HEK293 (cell line): ENCODE measurements around the gene SSTR4.

Source experiments
- CTCF ChIA-PET: fragments of 350-600 bp; formaldehyde crosslinking; extraction: SDS; loops from one replicate; lab custom pipeline; 2021; ENCODE audit warnings: antibody characterized with exemption; lab: Yijun Ruan, JAX
- POLR2A ChIA-PET: fragments of 300-600 bp; formaldehyde crosslinking; extraction: SDS; loops from one replicate; lab custom pipeline; 2020; ENCODE audit warnings: antibody characterized with exemption, inconsistent platforms; lab: Yijun Ruan, JAX
- H3K27ac ChIP-seq: fragments of 200-500 bp; sonication (Bioruptor generic); 2 replicates; pipeline ENCODE4 v1.5.1; 2014; ENCODE audit warnings: low read depth, low read length, control low read depth, inconsistent platforms; ENCODE audit errors: extremely low read depth
- H3K36me3 ChIP-seq, 2 experiments: fragments of 200-500 bp in 1 of 2; sonication (Bioruptor generic) in 1 of 2; 1 replicate in 1 of 2; 2 replicates in 1 of 2; pipeline ENCODE4 v1.5.1; 2014 to 2017; ENCODE audit warnings: inconsistent platforms in 2 of 2, low read length in 2 of 2; ENCODE audit not compliant: control insufficient read depth in 2 of 2, insufficient read depth in 1 of 2
- H3K4me1 ChIP-seq: fragments of 200-500 bp; sonication (Bioruptor generic); 2 replicates; pipeline ENCODE4 v1.5.1; 2014; ENCODE audit warnings: mild to moderate bottlenecking, low read length, inconsistent platforms; ENCODE audit not compliant: control insufficient read depth, insufficient read depth
- H3K4me3 ChIP-seq: 2 replicates; pipeline ENCODE4 v1.5.1; 2011; ENCODE audit warnings: low read depth, mild to moderate bottlenecking, control low read depth, low read length, moderate library complexity
- H3K9me3 ChIP-seq: fragments of 200-500 bp; sonication (Bioruptor generic); 2 replicates; pipeline ENCODE4 v1.5.1; 2014; ENCODE audit warnings: low read depth, low read length, inconsistent platforms; ENCODE audit not compliant: control insufficient read depth, insufficient read depth
- GFI1B ChIP-seq: fragments of 450-650 bp; formaldehyde crosslinking; IDR thresholded peaks from 2 replicates; pipeline ENCODE4 v1.5.1; 2016; ENCODE audit warnings: missing biosample characterization, missing genetic modification characterization
- KLF10 ChIP-seq: fragments of 450-650 bp; IDR thresholded peaks from 2 replicates; pipeline ENCODE4 v1.5.1; 2018; ENCODE audit warnings: missing biosample characterization, mild to moderate bottlenecking, missing genetic modification characterization
- OVOL3 ChIP-seq: fragments of 450-650 bp; formaldehyde crosslinking; IDR thresholded peaks from 2 replicates; pipeline ENCODE4 v1.5.1; 2016; ENCODE audit warnings: missing biosample characterization, missing genetic modification characterization
- TCF7L2 ChIP-seq: IDR thresholded peaks from 2 replicates; pipeline ENCODE4 v1.6.1; 2011; ENCODE audit warnings: low read depth, mild to moderate bottlenecking, inconsistent platforms, low read length, moderate library complexity, borderline replicate concordance
- ZBTB21 ChIP-seq: fragments of 450-650 bp; formaldehyde crosslinking; IDR thresholded peaks from 2 replicates; pipeline ENCODE4 v1.5.1; 2017; ENCODE audit warnings: missing biosample characterization, missing genetic modification characterization
- ZIC2 ChIP-seq: fragments of 450-650 bp; formaldehyde crosslinking; IDR thresholded peaks from 2 replicates; pipeline ENCODE4 v1.5.1; 2016; ENCODE audit warnings: missing biosample characterization, missing genetic modification characterization
- ZNF2 ChIP-seq: fragments of 450-650 bp; formaldehyde crosslinking; IDR thresholded peaks from 2 replicates; pipeline ENCODE4 v1.5.1; 2016; ENCODE audit warnings: missing biosample characterization, missing genetic modification characterization
- ZNF211 ChIP-seq: fragments of 450-650 bp; formaldehyde crosslinking; IDR thresholded peaks from 2 replicates; pipeline ENCODE4 v1.5.1; 2016; ENCODE audit warnings: low read depth, missing biosample characterization, missing genetic modification characterization
- ZNF221 ChIP-seq: fragments of 450-650 bp; formaldehyde crosslinking; IDR thresholded peaks from 2 replicates; pipeline ENCODE4 v1.5.1; 2017; ENCODE audit warnings: missing biosample characterization, missing genetic modification characterization, borderline replicate concordance
- ZNF544 ChIP-seq: fragments of 450-650 bp; formaldehyde crosslinking; IDR thresholded peaks from 2 replicates; pipeline ENCODE4 v1.5.0; 2017; ENCODE audit warnings: missing biosample characterization, missing genetic modification characterization
- ZNF571 ChIP-seq: fragments of 450-650 bp; formaldehyde crosslinking; IDR thresholded peaks from 2 replicates; pipeline ENCODE4 v1.5.0; 2017; ENCODE audit warnings: missing biosample characterization, missing genetic modification characterization
- ZNF792 ChIP-seq: fragments of 450-650 bp; formaldehyde crosslinking; IDR thresholded peaks from 2 replicates; pipeline ENCODE4 v1.5.1; 2016; ENCODE audit warnings: missing biosample characterization, missing genetic modification characterization
- TF ChIP-seq, protein P1 (sequence below): fragments of 450-650 bp; formaldehyde crosslinking; IDR thresholded peaks from 2 replicates; pipeline ENCODE4 v1.5.1; 2016; ENCODE audit warnings: missing biosample characterization, missing genetic modification characterization
- TF ChIP-seq, protein P2 (sequence below): fragments of 450-650 bp; formaldehyde crosslinking; IDR thresholded peaks from 2 replicates; pipeline ENCODE4 v1.5.1; 2016; ENCODE audit warnings: missing biosample characterization, missing genetic modification characterization
- TF ChIP-seq, protein P3 (sequence below): fragments of 450-650 bp; formaldehyde crosslinking; IDR thresholded peaks from 2 replicates; pipeline ENCODE4 v1.5.1; 2017; ENCODE audit warnings: missing biosample characterization, missing genetic modification characterization
- TF ChIP-seq, protein P4 (sequence below): fragments of 450-650 bp; formaldehyde crosslinking; IDR thresholded peaks from 2 replicates; pipeline ENCODE4; 2016; ENCODE audit warnings: missing biosample characterization, missing genetic modification characterization
- TF ChIP-seq, protein P5 (sequence below): fragments of 450-650 bp; formaldehyde crosslinking; IDR thresholded peaks from 2 replicates; pipeline ENCODE4 v1.5.1; 2016; ENCODE audit warnings: missing biosample characterization, missing genetic modification characterization, borderline replicate concordance

Gene SSTR4

DNA sequence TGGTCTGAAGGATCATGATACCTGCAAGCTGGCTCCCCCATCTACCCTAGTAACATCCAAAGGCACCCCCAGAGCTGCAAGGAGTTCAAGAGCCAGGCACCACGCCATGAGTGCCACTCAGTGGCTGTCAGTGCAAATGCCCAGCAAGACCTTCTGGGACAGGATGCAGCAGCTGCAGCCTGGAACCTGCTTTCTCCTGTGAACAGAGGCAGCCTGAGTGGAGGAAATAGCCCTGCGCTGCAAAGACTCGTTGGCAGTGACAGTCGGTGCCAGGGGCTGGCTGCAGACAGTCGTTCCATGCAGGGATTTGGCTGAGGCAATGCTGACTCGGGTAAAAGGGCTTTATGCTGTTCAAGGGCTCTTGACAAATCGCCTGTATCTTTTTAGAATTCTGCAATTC is 15.7 kb upstream of the SSTR4 start:
- Histone ChIP-seq H3K4me3 (no peak overlapping the region), H3K27ac (no peak overlapping the region), H3K36me3 (no peaks in the 10 kb centered on the region), H3K9me3 (no peaks in the 10 kb centered on the region), H3K4me1 (peaks cover 3% of the 10 kb centered on the region; the same call in 1 of the 2 replicates)
- ChIA-PET CTCF (interaction anchor here (1.2 kb wide), 1 partner anchor 181 kb away, joined by 3 read pairs; no protein-coding TSS in a partner anchor), POLR2A (no interaction called here)
- TF ChIP-seq, protein P1, sequence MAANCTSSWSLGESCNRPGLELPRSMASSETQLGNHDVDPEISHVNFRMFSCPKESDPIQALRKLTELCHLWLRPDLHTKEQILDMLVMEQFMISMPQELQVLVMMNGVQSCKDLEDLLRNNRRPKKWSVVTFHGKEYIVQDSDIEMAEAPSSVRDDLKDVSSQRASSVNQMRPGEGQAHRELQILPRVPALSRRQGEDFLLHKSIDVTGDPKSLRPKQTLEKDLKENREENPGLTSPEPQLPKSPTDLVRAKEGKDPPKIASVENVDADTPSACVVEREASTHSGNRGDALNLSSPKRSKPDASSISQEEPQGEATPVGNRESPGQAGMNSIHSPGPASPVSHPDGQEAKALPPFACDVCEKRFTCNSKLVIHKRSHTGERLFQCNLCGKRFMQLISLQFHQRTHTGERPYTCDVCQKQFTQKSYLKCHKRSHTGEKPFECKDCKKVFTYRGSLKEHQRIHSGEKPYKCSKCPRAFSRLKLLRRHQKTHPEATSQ (tag by site-specific recombination) = no peak
- TF ChIP-seq KLF10 (tag by site-specific recombination) = no peak
- TF ChIP-seq, protein P2, sequence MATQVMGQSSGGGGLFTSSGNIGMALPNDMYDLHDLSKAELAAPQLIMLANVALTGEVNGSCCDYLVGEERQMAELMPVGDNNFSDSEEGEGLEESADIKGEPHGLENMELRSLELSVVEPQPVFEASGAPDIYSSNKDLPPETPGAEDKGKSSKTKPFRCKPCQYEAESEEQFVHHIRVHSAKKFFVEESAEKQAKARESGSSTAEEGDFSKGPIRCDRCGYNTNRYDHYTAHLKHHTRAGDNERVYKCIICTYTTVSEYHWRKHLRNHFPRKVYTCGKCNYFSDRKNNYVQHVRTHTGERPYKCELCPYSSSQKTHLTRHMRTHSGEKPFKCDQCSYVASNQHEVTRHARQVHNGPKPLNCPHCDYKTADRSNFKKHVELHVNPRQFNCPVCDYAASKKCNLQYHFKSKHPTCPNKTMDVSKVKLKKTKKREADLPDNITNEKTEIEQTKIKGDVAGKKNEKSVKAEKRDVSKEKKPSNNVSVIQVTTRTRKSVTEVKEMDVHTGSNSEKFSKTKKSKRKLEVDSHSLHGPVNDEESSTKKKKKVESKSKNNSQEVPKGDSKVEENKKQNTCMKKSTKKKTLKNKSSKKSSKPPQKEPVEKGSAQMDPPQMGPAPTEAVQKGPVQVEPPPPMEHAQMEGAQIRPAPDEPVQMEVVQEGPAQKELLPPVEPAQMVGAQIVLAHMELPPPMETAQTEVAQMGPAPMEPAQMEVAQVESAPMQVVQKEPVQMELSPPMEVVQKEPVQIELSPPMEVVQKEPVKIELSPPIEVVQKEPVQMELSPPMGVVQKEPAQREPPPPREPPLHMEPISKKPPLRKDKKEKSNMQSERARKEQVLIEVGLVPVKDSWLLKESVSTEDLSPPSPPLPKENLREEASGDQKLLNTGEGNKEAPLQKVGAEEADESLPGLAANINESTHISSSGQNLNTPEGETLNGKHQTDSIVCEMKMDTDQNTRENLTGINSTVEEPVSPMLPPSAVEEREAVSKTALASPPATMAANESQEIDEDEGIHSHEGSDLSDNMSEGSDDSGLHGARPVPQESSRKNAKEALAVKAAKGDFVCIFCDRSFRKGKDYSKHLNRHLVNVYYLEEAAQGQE (tag by site-specific recombination) = no peak

DNA sequence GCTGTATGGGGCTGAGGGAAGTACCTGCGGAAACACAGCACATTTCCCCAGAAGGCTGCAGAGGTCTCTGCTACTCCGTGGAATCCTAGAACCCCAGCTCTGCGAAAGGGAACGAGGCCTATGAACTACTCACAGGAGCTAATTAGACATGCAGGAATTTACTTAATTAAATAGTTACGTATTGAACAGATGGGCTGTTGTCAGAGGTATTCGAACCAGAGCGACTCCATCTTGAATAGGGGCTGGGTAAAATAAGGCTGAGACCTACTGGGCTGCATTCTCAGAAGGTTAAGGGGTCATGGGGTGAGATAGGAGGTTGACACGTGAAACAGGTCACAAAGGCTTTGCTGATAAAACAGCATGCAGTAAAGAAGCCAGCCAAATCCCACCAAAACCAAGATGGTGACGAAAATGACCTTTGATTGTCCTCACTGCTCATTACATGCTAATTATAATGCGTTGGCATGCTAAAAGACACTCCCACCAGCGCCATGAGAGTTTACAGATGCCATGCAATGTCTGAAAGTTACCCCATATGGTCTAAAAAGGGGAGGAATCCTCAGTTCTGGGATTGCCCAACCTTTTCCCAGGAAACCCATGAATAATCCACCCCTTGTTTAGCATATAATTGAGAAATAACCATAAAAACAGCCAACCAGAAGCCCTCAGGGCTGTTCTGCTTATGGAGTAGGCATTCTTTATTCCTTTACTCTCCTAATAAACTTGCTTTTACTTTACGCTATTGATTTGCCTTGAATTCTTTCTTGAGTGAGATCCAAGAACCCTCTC is 14.7 kb upstream of the SSTR4 start:
- ChIA-PET CTCF (interaction anchor here (1.2 kb wide), 1 partner anchor 215 kb away, joined by 4 read pairs; no protein-coding TSS in a partner anchor), POLR2A (no interaction called here)
- H3K27ac ChIP-seq = no peak overlapping the region
- TF ChIP-seq ZNF571 (tag by site-specific recombination) (no peak), OVOL3 (no peak), ZNF544 (tag by site-specific recombination) (no peak), ZIC2 (no peak), ZNF792 (tag by site-specific recombination) (no peak), ZNF211 (tag by site-specific recombination) (no peak), GFI1B (tag by site-specific recombination) (no peak), ZBTB21 (no peak), ZNF2 (tag by site-specific recombination) (no peak), ZNF221 (no peak), TCF7L2 (no peak)
- TF ChIP-seq, protein P3, sequence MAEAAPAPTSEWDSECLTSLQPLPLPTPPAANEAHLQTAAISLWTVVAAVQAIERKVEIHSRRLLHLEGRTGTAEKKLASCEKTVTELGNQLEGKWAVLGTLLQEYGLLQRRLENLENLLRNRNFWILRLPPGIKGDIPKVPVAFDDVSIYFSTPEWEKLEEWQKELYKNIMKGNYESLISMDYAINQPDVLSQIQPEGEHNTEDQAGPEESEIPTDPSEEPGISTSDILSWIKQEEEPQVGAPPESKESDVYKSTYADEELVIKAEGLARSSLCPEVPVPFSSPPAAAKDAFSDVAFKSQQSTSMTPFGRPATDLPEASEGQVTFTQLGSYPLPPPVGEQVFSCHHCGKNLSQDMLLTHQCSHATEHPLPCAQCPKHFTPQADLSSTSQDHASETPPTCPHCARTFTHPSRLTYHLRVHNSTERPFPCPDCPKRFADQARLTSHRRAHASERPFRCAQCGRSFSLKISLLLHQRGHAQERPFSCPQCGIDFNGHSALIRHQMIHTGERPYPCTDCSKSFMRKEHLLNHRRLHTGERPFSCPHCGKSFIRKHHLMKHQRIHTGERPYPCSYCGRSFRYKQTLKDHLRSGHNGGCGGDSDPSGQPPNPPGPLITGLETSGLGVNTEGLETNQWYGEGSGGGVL (tag by site-specific recombination) = no peak
- TF ChIP-seq, protein P4, sequence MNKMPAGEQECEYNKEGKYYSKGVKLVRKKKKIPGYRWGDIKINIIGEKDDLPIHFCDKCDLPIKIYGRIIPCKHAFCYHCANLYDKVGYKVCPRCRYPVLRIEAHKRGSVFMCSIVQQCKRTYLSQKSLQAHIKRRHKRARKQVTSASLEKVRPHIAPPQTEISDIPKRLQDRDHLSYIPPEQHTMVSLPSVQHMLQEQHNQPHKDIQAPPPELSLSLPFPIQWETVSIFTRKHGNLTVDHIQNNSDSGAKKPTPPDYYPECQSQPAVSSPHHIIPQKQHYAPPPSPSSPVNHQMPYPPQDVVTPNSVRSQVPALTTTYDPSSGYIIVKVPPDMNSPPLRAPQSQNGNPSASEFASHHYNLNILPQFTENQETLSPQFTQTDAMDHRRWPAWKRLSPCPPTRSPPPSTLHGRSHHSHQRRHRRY (tag by site-specific recombination) = no peak
- TF ChIP-seq, protein P5, sequence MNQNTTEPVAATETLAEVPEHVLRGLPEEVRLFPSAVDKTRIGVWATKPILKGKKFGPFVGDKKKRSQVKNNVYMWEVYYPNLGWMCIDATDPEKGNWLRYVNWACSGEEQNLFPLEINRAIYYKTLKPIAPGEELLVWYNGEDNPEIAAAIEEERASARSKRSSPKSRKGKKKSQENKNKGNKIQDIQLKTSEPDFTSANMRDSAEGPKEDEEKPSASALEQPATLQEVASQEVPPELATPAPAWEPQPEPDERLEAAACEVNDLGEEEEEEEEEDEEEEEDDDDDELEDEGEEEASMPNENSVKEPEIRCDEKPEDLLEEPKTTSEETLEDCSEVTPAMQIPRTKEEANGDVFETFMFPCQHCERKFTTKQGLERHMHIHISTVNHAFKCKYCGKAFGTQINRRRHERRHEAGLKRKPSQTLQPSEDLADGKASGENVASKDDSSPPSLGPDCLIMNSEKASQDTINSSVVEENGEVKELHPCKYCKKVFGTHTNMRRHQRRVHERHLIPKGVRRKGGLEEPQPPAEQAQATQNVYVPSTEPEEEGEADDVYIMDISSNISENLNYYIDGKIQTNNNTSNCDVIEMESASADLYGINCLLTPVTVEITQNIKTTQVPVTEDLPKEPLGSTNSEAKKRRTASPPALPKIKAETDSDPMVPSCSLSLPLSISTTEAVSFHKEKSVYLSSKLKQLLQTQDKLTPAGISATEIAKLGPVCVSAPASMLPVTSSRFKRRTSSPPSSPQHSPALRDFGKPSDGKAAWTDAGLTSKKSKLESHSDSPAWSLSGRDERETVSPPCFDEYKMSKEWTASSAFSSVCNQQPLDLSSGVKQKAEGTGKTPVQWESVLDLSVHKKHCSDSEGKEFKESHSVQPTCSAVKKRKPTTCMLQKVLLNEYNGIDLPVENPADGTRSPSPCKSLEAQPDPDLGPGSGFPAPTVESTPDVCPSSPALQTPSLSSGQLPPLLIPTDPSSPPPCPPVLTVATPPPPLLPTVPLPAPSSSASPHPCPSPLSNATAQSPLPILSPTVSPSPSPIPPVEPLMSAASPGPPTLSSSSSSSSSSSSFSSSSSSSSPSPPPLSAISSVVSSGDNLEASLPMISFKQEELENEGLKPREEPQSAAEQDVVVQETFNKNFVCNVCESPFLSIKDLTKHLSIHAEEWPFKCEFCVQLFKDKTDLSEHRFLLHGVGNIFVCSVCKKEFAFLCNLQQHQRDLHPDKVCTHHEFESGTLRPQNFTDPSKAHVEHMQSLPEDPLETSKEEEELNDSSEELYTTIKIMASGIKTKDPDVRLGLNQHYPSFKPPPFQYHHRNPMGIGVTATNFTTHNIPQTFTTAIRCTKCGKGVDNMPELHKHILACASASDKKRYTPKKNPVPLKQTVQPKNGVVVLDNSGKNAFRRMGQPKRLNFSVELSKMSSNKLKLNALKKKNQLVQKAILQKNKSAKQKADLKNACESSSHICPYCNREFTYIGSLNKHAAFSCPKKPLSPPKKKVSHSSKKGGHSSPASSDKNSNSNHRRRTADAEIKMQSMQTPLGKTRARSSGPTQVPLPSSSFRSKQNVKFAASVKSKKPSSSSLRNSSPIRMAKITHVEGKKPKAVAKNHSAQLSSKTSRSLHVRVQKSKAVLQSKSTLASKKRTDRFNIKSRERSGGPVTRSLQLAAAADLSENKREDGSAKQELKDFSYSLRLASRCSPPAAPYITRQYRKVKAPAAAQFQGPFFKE (tag by site-specific recombination) = no peak
- TF ChIP-seq, protein P1 (tag by site-specific recombination) = no peak

More for the DNA sequence above, 14.7 kb upstream of the SSTR4 start:
- H3K36me3 ChIP-seq = no peaks in the 10 kb centered on the region
- H3K4me1 ChIP-seq = peaks cover 3% of the 10 kb centered on the region; the same call in 1 of the 2 replicates
- no peaks in the 10 kb centered on the region for H3K9me3 ChIP-seq
- no peak overlapping the region for H3K4me3 ChIP-seq
